Heart left ventricle (tissue), 13 donors: ENCODE measurements around the gene CALU.

Experiments
- CTCF ChIP-seq, 12 donors: fragments of 200-600 bp; sonication (generic) in 4 of 12; IDR thresholded peaks; one replicate each; pipeline versions ENCODE4 v1.5.0 to v1.8.0; 2018 to 2022; ENCODE audit warnings: antibody characterized with exemption in 12 of 12, mild to moderate bottlenecking in 5 of 12
- POLR2A ChIP-seq, 2 donors: fragments of 450-650 bp; IDR thresholded peaks; one replicate each; pipeline ENCODE4 v1.6.1; 2017; ENCODE audit warnings: antibody characterized with exemption in 2 of 2, mild to moderate bottlenecking in 2 of 2, moderate library complexity in 2 of 2
- donor health status: ischemic (EF 13 %, LVEDD 7.1; RV severe dilation, severe dysfunction).
- donor health status: DM: no; HTN: yes; CAD: no.
- donor health status: DM: no; HTN: no; CAD: no.
- donor health status: ischemic (EF 25% LVEDD 6.9; RV normal size, moderate dysfunction).
- donor health status: ischemic (EF 25% LVEDD 5.7; RV mildly dilated, moderate dysfunction).
- donor health status: ischemic (EF 35%, LVEDD 5.7; RV mildly dilated, moderate dysfunction).
- donor health status: nonischemic (EF 11% LVEDD 7.7; RV severe dilation, severe dysfunction).
- donor health status: DM: yes; HTN: yes; CAD: no.
- donor health status: PGD.
- donor health status: ischemic (EF 29% LVEDD 5.4; RV normal size, mild dysfunction).
- donor health status: nonischemic (EF 23%, LVEDD 6.1; RV moderate dilation, normal function).

GRCh38 chr7:128743112-128743772, 4.1 kb downstream of the CALU start:
- TF ChIP-seq CTCF (IDR thresholded peaks at IDR 0.05), result no peak
- TF ChIP-seq POLR2A (IDR thresholded peaks at IDR 0.05), result no peak
